Trophoblast cell (in vitro differentiated cells and primary cell): ENCODE data around the gene VSIG8.
A peak's percentile ranks its signal among the peaks of the same experiment; 100 is the strongest.

Source experiments
- DNase-seq, 2 donors: peaks; one replicate each; pipeline ENCODE4 v3.0.0-alpha.2; 2016
- H2AFZ ChIP-seq: 2 replicates; pipeline ENCODE4 v1.6.1; 2013; ENCODE audit warnings: low read length, moderate library complexity, mild to moderate bottlenecking; ENCODE audit not compliant: insufficient read depth, poor library complexity
- H2AK5ac ChIP-seq: 2 replicates; pipeline ENCODE4 v1.6.1; 2013; ENCODE audit warnings: mild to moderate bottlenecking, low read length
- H2BK120ac ChIP-seq: 2 replicates; pipeline ENCODE4 v1.6.1; 2013; ENCODE audit warnings: low read length, mild to moderate bottlenecking, moderate library complexity; ENCODE audit not compliant: insufficient read depth, poor library complexity
- H2BK12ac ChIP-seq: 2 replicates; pipeline ENCODE4 v1.6.1; 2013; ENCODE audit warnings: mild to moderate bottlenecking, low read length, moderate library complexity
- H2BK5ac ChIP-seq: 2 replicates; pipeline ENCODE4 v1.6.1; 2013; ENCODE audit warnings: low read length, low read depth, moderate library complexity, mild to moderate bottlenecking; ENCODE audit not compliant: poor library complexity
- H3K14ac ChIP-seq: 2 replicates; pipeline ENCODE4 v1.6.1; 2013; ENCODE audit warnings: mild to moderate bottlenecking, low read length
- H3K18ac ChIP-seq: 2 replicates; pipeline ENCODE4 v1.6.1; 2013; ENCODE audit warnings: mild to moderate bottlenecking, low read length
- H3K23ac ChIP-seq: 2 replicates; pipeline ENCODE4 v1.6.1; 2013; ENCODE audit warnings: low read length
- H3K27ac ChIP-seq: 2 replicates; pipeline ENCODE4 v1.5.1; 2013; ENCODE audit warnings: low read depth, mild to moderate bottlenecking, inconsistent platforms, low read length, moderate library complexity
- H3K27me3 ChIP-seq: 2 replicates; pipeline ENCODE4 v1.6.1; 2013; ENCODE audit warnings: inconsistent platforms, mild to moderate bottlenecking, low read length, moderate library complexity; ENCODE audit not compliant: insufficient read depth
- H3K36me3 ChIP-seq, 2 experiments: 1 replicate in 1 of 2; 2 replicates in 1 of 2; pipeline ENCODE4 v1.6.1; 2013; ENCODE audit warnings: low read length in 2 of 2, mild to moderate bottlenecking in 2 of 2, moderate library complexity in 1 of 2; ENCODE audit not compliant: insufficient read depth in 2 of 2, control insufficient read depth in 1 of 2
- H3K4ac ChIP-seq: 2 replicates; pipeline ENCODE4 v1.6.1; 2013; ENCODE audit warnings: low read depth, mild to moderate bottlenecking, low read length, moderate library complexity
- H3K4me1 ChIP-seq, 2 experiments: 1 replicate in 1 of 2; 2 replicates in 1 of 2; pipeline ENCODE4 v1.6.1; 2013; ENCODE audit warnings: low read length in 2 of 2, mild to moderate bottlenecking in 2 of 2, moderate library complexity in 1 of 2; ENCODE audit not compliant: insufficient read depth in 2 of 2, control insufficient read depth in 1 of 2
- H3K4me2 ChIP-seq: 2 replicates; pipeline ENCODE4 v1.6.1; 2013; ENCODE audit warnings: inconsistent platforms, mild to moderate bottlenecking, low read length, moderate library complexity
- H3K4me3 ChIP-seq: 2 replicates; pipeline ENCODE4 v1.5.1; 2013; ENCODE audit warnings: mild to moderate bottlenecking, low read depth, low read length, inconsistent platforms
- H3K79me1 ChIP-seq: one replicate; pipeline ENCODE4 v1.6.1; 2013; ENCODE audit warnings: low read length
- H3K79me2 ChIP-seq: 2 replicates; pipeline ENCODE4 v1.6.1; 2013; ENCODE audit warnings: low read length, mild to moderate bottlenecking; ENCODE audit not compliant: control insufficient read depth, insufficient read depth, poor library complexity
- H3K9ac ChIP-seq: 2 replicates; pipeline ENCODE4 v1.6.1; 2013; ENCODE audit warnings: mild to moderate bottlenecking, low read length
- H3K9me3 ChIP-seq: 2 replicates; pipeline ENCODE4 v1.6.1; 2013; ENCODE audit warnings: low read depth, mild to moderate bottlenecking, control low read depth, inconsistent platforms, low read length; ENCODE audit not compliant: insufficient read depth
- H4K12ac ChIP-seq: 2 replicates; pipeline ENCODE4 v1.6.1; 2013; ENCODE audit warnings: low read depth, mild to moderate bottlenecking, low read length, moderate library complexity
- H4K8ac ChIP-seq: 2 replicates; pipeline ENCODE4 v1.6.1; 2013; ENCODE audit warnings: low read depth, mild to moderate bottlenecking, low read length, moderate library complexity
- H4K91ac ChIP-seq: one replicate; pipeline ENCODE4 v1.6.1; 2013; ENCODE audit warnings: low read depth, mild to moderate bottlenecking, low read length, moderate library complexity
- WGBS: extraction: QIAGEN DNeasy Blood & Tissue Kit; methylation state at CpG from one replicate; pipeline ENCODE4 v1.1.7; 2013; ENCODE audit warnings: missing lambda C conversion rate; ENCODE audit not compliant: insufficient read length, insufficient coverage; ENCODE audit errors: extremely low coverage; 5-methylcytosine and 5-hydroxymethylcytosine counted together

VSIG8 gene

GRCh38 chr1:159883134-159883533 is 20.7 kb upstream of the VSIG8 start:
- Histone ChIP-seq H2AFZ (no peak overlapping the region), H3K4me3 (no peak overlapping the region), H2AK5ac (no peak overlapping the region), H3K36me3 (no peaks in the 10 kb centered on the region), H3K79me2 (no peaks in the 10 kb centered on the region), H3K4me1 (no peaks in the 10 kb centered on the region), H3K18ac (no peak overlapping the region), H3K4ac (no peak overlapping the region), H2BK12ac (no peak overlapping the region), H3K4me2 (no peak overlapping the region), H3K27ac (no peak overlapping the region), H3K23ac (no peak overlapping the region), H4K91ac (no peak overlapping the region), H3K9me3 (no peaks in the 10 kb centered on the region), H2BK120ac (no peak overlapping the region), H3K27me3 (no peaks in the 10 kb centered on the region), H4K12ac (no peak overlapping the region), H4K8ac (no peak overlapping the region), H3K9ac (no peak overlapping the region), H3K14ac (no peak overlapping the region), H2BK5ac (no peak overlapping the region), H3K79me1 (no peaks in the 10 kb centered on the region)
- DNase-seq: no peak
- WGBS: no CpG with 5 or more reads among the region's 4 CpGs

GRCh38 chr1:159882527-159882862 is 20.0 kb upstream of the VSIG8 start:
- Histone ChIP-seq H2AFZ (no peak overlapping the region), H3K18ac (no peak overlapping the region), H3K36me3 (no peaks in the 10 kb centered on the region), H3K14ac (no peak overlapping the region), H3K27ac (no peak overlapping the region), H4K8ac (no peak overlapping the region), H2BK5ac (no peak overlapping the region), H3K9me3 (no peaks in the 10 kb centered on the region), H3K9ac (no peak overlapping the region), H3K4me3 (no peak overlapping the region), H3K4ac (no peak overlapping the region), H3K23ac (no peak overlapping the region), H2BK120ac (no peak overlapping the region), H2AK5ac (no peak overlapping the region), H4K12ac (no peak overlapping the region), H3K79me1 (no peaks in the 10 kb centered on the region), H3K79me2 (no peaks in the 10 kb centered on the region), H2BK12ac (no peak overlapping the region), H4K91ac (no peak overlapping the region), H3K4me1 (no peaks in the 10 kb centered on the region), H3K27me3 (no peaks in the 10 kb centered on the region), H3K4me2 (no peak overlapping the region)
- no peak for DNase-seq
- no CpG with 5 or more reads among the region's 2 CpGs for WGBS

- Histone ChIP-seq H2AFZ (no peak overlapping the region), H3K27me3 (no peaks in the 10 kb centered on the region), H3K4ac (no peak overlapping the region), H3K4me3 (no peak overlapping the region), H4K12ac (no peak overlapping the region), H4K8ac (no peak overlapping the region), H3K4me1 (no peaks in the 10 kb centered on the region), H3K27ac (no peak overlapping the region), H3K79me1 (no peaks in the 10 kb centered on the region), H3K18ac (no peak overlapping the region), H3K4me2 (no peak overlapping the region), H3K23ac (no peak overlapping the region), H3K9me3 (no peaks in the 10 kb centered on the region), H4K91ac (no peak overlapping the region), H3K9ac (no peak overlapping the region), H3K36me3 (no peaks in the 10 kb centered on the region), H2BK5ac (no peak overlapping the region), H2BK120ac (no peak overlapping the region), H2BK12ac (no peak overlapping the region), H2AK5ac (no peak overlapping the region), H3K14ac (no peak overlapping the region), H3K79me2 (no peaks in the 10 kb centered on the region)
- WGBS: no CpG with 5 or more reads among the region's 6 CpGs
- peak; percentile 96 to 97 for DNase-seq
Measured at GRCh38 chr1:159881622-159882526, 19.4 kb upstream of the VSIG8 start.

- Histone ChIP-seq H4K8ac (no peak overlapping the region), H3K9ac (no peak overlapping the region), H3K4ac (no peak overlapping the region), H3K9me3 (no peaks in the 10 kb centered on the region), H3K27me3 (no peaks in the 10 kb centered on the region), H3K14ac (no peak overlapping the region), H2AFZ (no peak overlapping the region), H3K4me2 (no peak overlapping the region), H4K12ac (no peak overlapping the region), H3K27ac (no peak overlapping the region), H3K18ac (no peak overlapping the region), H2BK12ac (no peak overlapping the region), H3K23ac (no peak overlapping the region), H2BK120ac (no peak overlapping the region), H3K36me3 (no peaks in the 10 kb centered on the region), H2BK5ac (no peak overlapping the region), H3K4me3 (no peak overlapping the region), H3K79me1 (no peaks in the 10 kb centered on the region), H3K79me2 (no peaks in the 10 kb centered on the region), H2AK5ac (no peak overlapping the region), H4K91ac (no peak overlapping the region), H3K4me1 (no peaks in the 10 kb centered on the region)
- no peak for DNase-seq
- WGBS: no CpG with 5 or more reads among the region's 3 CpGs
Measured at GRCh38 chr1:159880430-159880829, 18.0 kb upstream of the VSIG8 start.
